ENCODE data around the gene CPED1. TPM values are rescaled to one million over a fixed set of nuclear protein-coding genes. Genes with fewer than 3 reads are reported as not detected.

CPED1 gene
- total RNA-seq, 1 donor from 2014 or later, result not detected

DNA sequence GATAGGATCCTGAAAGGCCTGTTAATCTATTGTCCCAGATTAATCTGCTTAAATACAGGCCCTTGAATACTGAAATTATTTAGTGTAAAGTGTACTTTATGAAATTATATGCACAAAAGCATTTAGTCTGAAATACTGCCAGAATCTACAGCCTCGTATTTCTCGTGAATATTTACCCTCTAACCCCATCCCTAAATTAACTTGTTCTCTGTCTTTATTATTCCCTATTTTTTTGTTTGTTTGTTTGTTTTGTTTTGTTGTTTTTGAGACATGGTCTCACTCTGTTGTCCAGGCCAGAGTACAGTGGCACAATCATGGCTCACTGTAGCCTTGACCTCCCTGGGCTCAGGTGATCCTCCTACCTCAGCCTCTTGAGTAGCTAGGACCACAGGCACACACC, 2.7 kb upstream of the CPED1 start:
- H3K9ac ChIP-seq, result no peak overlapping the region
- H4K20me1 ChIP-seq (ENCODE audit: low read depth), result no peaks in the 10 kb centered on the region
- no peak for DNase-seq (ENCODE audit: low spot score)
- peaks cover 10% of the 10 kb centered on the region for H3K4me1 ChIP-seq
- H3K27ac Mint-ChIP-seq, result no peak overlapping the region
- H3K79me2 ChIP-seq (ENCODE audit: low read depth), result no peaks in the 10 kb centered on the region
- H3K9me3 ChIP-seq (ENCODE audit: low read depth), result no peaks in the 10 kb centered on the region
- no peaks in the 10 kb centered on the region for H3K36me3 ChIP-seq
- H3K4me3 ChIP-seq, result no peak overlapping the region
- peaks cover 4% of the 10 kb centered on the region for H3K27me3 Mint-ChIP-seq (ENCODE audit: insufficient read depth, low read depth)
- no peaks in the 10 kb centered on the region for H3K36me3 Mint-ChIP-seq
- H3K4me2 ChIP-seq, result no peak overlapping the region
- peaks cover 32% of the 10 kb centered on the region for H3K27me3 ChIP-seq
- H3K4me1 Mint-ChIP-seq, result peaks cover 14% of the 10 kb centered on the region
- no peak overlapping the region for H3K4me3 Mint-ChIP-seq
- TF ChIP-seq EZH2phosphoT487 (IDR thresholded peaks at IDR 0.05), result no peak
- TF ChIP-seq, protein P1, sequence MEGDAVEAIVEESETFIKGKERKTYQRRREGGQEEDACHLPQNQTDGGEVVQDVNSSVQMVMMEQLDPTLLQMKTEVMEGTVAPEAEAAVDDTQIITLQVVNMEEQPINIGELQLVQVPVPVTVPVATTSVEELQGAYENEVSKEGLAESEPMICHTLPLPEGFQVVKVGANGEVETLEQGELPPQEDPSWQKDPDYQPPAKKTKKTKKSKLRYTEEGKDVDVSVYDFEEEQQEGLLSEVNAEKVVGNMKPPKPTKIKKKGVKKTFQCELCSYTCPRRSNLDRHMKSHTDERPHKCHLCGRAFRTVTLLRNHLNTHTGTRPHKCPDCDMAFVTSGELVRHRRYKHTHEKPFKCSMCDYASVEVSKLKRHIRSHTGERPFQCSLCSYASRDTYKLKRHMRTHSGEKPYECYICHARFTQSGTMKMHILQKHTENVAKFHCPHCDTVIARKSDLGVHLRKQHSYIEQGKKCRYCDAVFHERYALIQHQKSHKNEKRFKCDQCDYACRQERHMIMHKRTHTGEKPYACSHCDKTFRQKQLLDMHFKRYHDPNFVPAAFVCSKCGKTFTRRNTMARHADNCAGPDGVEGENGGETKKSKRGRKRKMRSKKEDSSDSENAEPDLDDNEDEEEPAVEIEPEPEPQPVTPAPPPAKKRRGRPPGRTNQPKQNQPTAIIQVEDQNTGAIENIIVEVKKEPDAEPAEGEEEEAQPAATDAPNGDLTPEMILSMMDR (IDR thresholded peaks at IDR 0.05), result no peak
- TF ChIP-seq EZH2 (IDR thresholded peaks at IDR 0.05), result no peak
- H2AFZ ChIP-seq (replicated peaks), result no peak overlapping the region
- H3K9me3 Mint-ChIP-seq, result no peaks in the 10 kb centered on the region
- H3F3A ChIP-seq (ENCODE audit: low read depth), result no peaks in the 10 kb centered on the region
- H3K27ac ChIP-seq, result no peak overlapping the region

DNA sequence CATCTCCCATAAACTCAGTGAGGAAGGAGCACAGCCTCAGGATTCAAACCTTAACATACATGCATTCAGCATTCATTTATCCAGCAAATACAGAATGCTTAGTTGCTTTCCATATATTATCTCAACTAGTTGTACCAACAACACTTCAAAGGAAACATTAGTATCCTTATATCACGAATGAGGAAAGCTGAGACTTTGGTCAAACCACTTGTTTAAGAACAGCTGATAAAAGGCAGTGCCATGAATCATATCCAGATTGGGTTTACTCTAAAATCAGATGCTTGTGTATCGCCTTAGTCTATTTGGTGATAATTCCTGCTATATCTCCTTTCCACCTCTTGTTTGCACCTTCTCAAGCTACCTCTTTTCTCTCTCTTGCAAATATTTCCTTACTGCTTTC, 1.9 kb upstream of the CPED1 start:
- H3K9me3 Mint-ChIP-seq, result no peaks in the 10 kb centered on the region
- no peaks in the 10 kb centered on the region for H3K36me3 ChIP-seq
- H3K4me1 ChIP-seq, result peaks cover 10% of the 10 kb centered on the region
- no peaks in the 10 kb centered on the region for H3K79me2 ChIP-seq (ENCODE audit: low read depth)
- no peaks in the 10 kb centered on the region for H3F3A ChIP-seq (ENCODE audit: low read depth)
- no peak for TF ChIP-seq EZH2 (IDR thresholded peaks at IDR 0.05)
- TF ChIP-seq, protein P1 (IDR thresholded peaks at IDR 0.05), result no peak
- no peak for TF ChIP-seq EZH2phosphoT487 (IDR thresholded peaks at IDR 0.05)
- no peak for DNase-seq (ENCODE audit: low spot score)
- H3K4me1 Mint-ChIP-seq, result peaks cover 14% of the 10 kb centered on the region
- H3K27ac Mint-ChIP-seq, result no peak overlapping the region
- H3K4me3 ChIP-seq, result no peak overlapping the region
- no peak overlapping the region for H2AFZ ChIP-seq (replicated peaks)
- H3K27ac ChIP-seq, result no peak overlapping the region
- no peak overlapping the region for H3K4me2 ChIP-seq
- H3K4me3 Mint-ChIP-seq, result no peak overlapping the region
- no peaks in the 10 kb centered on the region for H4K20me1 ChIP-seq (ENCODE audit: low read depth)
- H3K27me3 ChIP-seq, result peaks cover 40% of the 10 kb centered on the region
- no peaks in the 10 kb centered on the region for H3K36me3 Mint-ChIP-seq
- peaks cover 4% of the 10 kb centered on the region for H3K27me3 Mint-ChIP-seq (ENCODE audit: insufficient read depth, low read depth)
- H3K9ac ChIP-seq, result no peak overlapping the region
- H3K9me3 ChIP-seq (ENCODE audit: low read depth), result no peaks in the 10 kb centered on the region

DNA sequence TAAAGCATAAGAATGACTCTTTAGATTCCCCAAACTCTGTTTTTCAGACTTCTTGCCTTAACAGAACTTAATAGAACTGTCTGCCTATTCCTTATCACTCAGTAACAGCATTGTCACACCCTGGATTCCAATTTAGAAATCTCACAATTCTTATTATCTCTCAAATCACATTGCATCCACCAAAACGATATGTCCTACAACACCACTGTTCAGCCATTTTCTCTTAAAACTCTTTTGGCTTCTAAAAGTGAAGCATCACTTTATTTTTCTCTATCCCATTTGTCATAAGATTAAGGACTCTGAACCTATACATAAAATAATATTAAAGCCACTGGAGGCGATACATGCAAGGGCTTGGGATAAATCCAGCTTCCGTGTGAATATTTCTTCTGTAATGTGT, 1.2 kb upstream of the CPED1 start:
- Histone ChIP-seq H3K4me3 (no peak overlapping the region), H4K20me1 (ENCODE audit: low read depth) (no peaks in the 10 kb centered on the region), H3K9ac (no peak overlapping the region), H3K27me3 (peaks cover 40% of the 10 kb centered on the region), H3K4me1 (peaks cover 10% of the 10 kb centered on the region), H3K9me3 (ENCODE audit: low read depth) (no peaks in the 10 kb centered on the region), H3F3A (ENCODE audit: low read depth) (no peaks in the 10 kb centered on the region), H3K4me2 (no peak overlapping the region), H3K79me2 (ENCODE audit: low read depth) (no peaks in the 10 kb centered on the region), H3K36me3 (no peaks in the 10 kb centered on the region), H3K27ac (no peak overlapping the region), H2AFZ (replicated peaks) (no peak overlapping the region)
- peaks cover 14% of the 10 kb centered on the region for H3K4me1 Mint-ChIP-seq
- peaks cover 4% of the 10 kb centered on the region for H3K27me3 Mint-ChIP-seq (ENCODE audit: insufficient read depth, low read depth)
- no peaks in the 10 kb centered on the region for H3K36me3 Mint-ChIP-seq
- H3K9me3 Mint-ChIP-seq, result no peaks in the 10 kb centered on the region
- H3K27ac Mint-ChIP-seq, result no peak overlapping the region
- peak overlapping the region; percentile 80 for H3K4me3 Mint-ChIP-seq
- TF ChIP-seq EZH2phosphoT487 (IDR thresholded peaks at IDR 0.05), result no peak
- no peak for TF ChIP-seq EZH2 (IDR thresholded peaks at IDR 0.05)
- TF ChIP-seq, protein P1 (IDR thresholded peaks at IDR 0.05), result no peak
- DNase-seq (ENCODE audit: low spot score), result no peak
